Lower leg skin (tissue), 3 donors: ENCODE measurements around the gene APOC1.

ENCODE experiments used
- CTCF ChIP-seq, 3 donors: fragments of 450-650 bp; IDR thresholded peaks; one replicate each; pipeline ENCODE4 v1.5.1; 2016; ENCODE audit warnings: antibody characterized with exemption in 3 of 3, mild to moderate bottlenecking in 3 of 3, moderate library complexity in 2 of 3
- POLR2A ChIP-seq, 2 donors: fragments of 450-650 bp; IDR thresholded peaks; one replicate each; pipeline ENCODE4 v1.6.1; 2016 to 2017; ENCODE audit warnings: antibody characterized with exemption in 2 of 2, mild to moderate bottlenecking in 1 of 2, moderate library complexity in 1 of 2

GRCh38 chr19:44869733-44870470 is 44.5 kb upstream of the APOC1 start:
- TF ChIP-seq CTCF (IDR thresholded peaks at IDR 0.05) (no peak), POLR2A (IDR thresholded peaks at IDR 0.05) (no peak)
